HG03280 (cell line): Measurements from ENCODE around the gene PLSCR2.
"Not testable (repeated sequence)": the region's sequence is repeated elsewhere in the genome, so short reads cannot be mapped to it uniquely, and the experiment has no call there.

Experiments
- ATAC-seq: cut with Tn5 transposase; IDR thresholded peaks from one replicate; pipeline ENCODE4 v1.9.1; 2021; ENCODE audit warnings: mild to moderate bottlenecking, moderate library complexity; ENCODE audit not compliant: unreplicated experiment

Gene PLSCR2, protein sequence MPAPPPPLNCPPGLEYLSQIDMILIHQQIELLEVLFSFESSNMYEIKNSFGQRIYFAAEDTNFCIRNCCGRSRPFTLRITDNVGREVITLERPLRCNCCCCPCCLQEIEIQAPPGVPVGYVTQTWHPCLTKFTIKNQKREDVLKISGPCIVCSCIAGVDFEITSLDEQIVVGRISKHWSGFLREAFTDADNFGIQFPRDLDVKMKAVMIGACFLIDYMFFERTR

GRCh38 chr3:146469150-146470017 is at the start of gene PLSCR2:
Gene PLSCR2, minus strand, starts transcription at chr3:146469561. Its CDS starts 9,657 bp downstream, at chr3:146459904.
- peak; percentile 97 for ATAC-seq

GRCh38 chr3:146517684-146518435 is 48.5 kb upstream of the PLSCR2 start:
- ATAC-seq = no peak

- no peak for ATAC-seq
Measured at GRCh38 chr3:146513386-146514051, 44.2 kb upstream of the PLSCR2 start.

GRCh38 chr3:146511402-146512134 is 42.2 kb upstream of the PLSCR2 start:
- ATAC-seq = no peak

DNA sequence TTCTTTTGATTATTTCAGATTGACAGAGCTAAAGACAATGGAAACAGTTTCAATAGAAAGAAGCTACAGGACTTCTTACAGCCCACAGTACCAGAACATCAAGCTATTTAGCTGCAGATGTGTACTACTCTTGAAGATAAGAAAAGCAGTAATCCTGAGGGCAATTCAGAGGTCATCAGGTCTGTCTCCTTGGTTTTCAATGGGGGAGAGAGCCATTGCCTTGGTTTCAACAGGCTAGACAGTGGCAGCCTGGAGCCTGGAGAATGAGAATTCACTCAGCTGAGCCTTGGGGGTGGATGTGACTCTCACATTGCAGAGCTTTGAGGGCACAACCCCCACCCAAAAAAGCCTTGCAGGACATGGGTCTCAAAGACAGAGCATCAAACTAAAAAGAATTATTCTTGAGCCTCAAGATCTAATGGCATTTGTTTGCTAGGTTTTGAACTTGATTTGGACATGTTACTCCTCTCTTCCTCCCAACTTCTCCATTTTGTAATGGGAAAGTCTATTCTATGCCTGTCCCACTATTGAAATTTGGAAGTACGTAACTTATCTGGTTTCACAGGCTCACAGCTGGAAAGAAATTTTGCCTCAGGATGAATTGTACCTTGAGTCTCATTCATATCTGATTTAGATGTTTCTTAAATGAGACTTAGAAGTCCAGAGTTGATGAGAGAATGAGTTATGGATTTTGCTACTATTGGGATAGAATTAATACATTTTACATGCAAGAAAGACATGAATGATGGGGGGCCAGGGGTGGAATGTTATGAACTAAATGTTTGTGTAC is 38.2 kb upstream of the PLSCR2 start:
- ATAC-seq = no peak

DNA sequence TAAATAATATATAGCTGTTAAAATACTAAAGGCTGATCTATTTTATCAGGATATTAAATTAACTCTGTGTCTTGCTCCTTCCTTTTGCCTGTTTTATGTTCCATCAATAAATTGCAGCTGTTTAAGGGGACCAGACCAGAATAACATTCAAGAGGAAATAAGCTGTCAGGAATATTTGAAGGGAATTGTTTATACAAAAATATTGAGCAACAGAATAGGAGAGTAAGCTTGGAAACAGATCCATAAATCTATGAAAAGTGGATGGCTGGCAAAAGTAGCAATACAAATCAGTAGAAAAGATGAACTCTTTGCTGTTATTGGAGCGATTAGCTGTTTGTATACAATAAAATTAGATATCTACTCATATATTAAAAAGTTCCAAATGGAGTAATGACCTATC is 36.2 kb upstream of the PLSCR2 start:
- no peak for ATAC-seq

DNA sequence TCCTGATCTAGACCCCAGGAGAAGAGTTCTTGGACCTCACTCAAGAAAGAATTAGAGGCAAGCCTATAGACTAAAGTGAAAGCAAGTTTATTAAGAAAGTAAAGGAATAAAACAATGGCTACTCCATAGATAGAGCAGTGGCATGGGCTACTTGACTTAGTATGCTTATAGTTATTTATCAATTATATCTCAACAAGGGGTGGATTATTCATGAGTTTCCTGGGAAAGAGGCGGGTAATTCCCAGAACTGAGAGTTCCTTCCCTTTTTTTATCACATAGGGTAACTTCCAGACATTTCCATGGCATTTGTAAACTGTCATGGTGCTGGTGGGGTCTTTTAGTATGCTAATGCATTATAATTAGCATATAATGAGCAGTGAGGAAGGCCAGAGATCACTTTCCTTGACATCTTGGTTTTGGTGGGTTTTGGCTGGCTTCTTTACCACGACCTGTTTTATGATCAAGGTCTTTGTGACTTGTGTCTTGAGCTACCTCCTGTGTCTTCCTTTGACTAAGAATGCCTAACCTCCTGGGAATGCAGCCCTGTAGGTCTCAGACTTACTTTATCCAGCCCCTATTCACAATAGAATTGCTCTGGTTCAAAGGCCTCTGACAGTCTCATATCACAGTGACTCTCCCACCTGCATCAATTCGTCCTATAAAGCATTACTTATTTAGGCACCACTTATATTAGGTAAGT is 35.3 kb upstream of the PLSCR2 start:
- no peak for ATAC-seq

DNA sequence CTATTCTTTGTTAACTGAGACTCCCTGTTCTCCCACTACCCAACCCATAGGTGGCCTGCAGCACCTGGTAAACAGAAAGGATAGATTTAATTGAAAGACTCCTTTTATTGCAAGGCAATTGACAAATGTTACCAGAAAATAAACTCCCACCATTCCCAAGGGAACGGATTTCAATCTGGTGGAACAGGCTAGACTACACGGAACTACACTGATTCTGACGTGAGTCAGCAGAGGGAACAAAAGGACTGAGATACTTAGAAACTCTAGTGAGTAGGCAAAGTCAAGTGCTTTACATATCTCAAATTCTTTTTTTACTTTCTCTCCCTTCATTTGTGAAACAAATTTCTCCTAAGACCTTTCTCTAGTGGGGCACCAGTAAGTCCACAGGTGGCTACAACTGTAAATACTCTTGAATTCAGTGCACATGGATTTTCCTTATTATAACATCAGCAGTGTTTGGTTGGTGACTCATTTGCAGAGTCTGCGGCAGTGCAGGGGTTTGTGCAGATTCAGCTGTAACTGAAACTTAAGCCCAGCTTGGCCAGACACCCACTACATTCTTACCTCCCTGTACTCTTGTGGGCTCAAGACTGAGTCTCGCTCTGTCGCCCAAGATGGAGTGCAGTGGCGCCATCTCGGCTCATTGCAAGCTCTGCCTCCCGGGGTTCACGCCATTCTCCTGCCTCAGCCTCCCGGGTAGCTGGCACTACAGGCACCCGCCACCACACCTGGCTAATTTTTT is 34.3 kb upstream of the PLSCR2 start:
- peak; percentile 97 for ATAC-seq

DNA sequence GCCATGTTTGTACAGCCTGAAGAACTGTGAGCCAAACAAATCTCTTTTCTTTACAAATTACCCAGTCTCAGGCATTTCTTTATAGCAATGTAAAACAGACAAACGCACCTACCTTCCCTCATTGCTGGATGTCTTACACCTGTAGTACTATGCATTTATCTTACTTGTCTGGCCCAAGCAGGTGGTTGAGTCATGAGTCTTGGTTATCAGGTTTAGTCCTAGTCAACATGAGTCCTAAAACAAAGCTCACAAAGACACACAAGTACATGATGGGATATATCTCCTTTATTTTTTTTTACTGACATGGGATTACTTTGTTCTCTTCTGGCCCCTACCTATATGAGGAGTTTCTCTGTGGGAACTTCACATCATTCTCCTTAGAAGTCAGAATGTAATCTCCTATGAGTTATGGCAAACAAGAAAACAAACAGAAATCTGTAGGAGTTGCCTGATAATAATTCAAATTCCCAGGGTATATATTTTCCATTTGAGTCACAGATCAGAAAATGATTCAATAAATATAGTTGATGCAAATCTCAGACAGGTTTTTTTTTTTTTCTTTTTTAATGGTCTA is 33.6 kb upstream of the PLSCR2 start:
- ATAC-seq = no peak

GRCh38 chr3:146501752-146502151 is 32.4 kb upstream of the PLSCR2 start:
- no peak for ATAC-seq

GRCh38 chr3:146499701-146500100 is 30.3 kb upstream of the PLSCR2 start:
- no peak for ATAC-seq

DNA sequence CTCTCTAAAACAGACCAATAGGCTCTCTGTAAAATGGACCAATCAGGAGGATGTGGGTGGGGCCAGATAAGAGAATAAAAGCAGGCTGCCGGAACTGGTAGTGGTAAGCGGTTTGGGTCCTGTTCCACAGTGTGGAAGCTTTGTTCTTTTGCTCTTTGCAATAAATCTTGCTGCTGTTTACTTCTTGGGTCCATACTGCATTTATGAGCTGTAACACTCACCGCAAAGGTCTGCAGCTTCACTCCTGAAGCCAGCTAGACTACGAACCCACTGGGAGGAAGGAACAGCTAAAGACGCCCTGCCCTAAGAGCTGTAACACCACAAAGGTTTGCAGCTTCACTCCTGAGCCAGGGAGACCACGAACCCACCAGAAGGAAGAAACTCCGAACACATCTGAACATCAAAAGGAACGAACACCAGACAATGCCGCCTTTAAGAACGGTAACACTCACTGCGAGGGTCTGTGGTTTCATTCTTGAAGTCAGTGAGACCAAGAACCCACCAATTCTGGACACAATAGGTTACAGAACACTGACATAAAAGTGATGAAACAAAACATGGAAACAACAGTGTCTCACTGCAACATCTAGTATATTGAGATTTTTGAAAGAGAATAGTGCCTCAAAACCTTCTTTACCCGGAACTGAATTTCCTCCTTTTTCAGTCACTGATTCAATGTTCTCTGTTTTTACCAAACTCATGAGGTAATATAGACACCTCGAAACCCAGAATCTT is 28.8 kb upstream of the PLSCR2 start:
- no peak for ATAC-seq

GRCh38 chr3:146497145-146497843 is 27.9 kb upstream of the PLSCR2 start:
- ATAC-seq = not testable (repeated sequence)

DNA sequence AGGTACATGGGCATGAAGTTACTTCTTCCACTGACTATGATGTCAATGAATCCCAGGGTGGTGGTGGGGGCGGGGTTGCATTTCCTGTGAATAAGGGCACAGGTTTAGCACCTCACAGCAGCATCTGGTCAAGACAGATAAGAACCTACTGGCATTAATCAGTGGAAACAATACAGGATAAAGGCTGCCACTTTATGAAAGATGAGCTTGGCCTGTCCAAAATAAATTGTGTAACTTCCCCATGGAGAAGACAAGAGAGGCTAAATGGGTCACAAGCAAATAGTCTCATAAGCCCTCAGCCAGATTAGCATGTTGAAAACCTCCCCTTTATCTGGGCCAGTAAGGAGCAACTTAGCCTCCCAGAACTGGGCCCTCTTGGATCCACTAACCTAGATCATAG is 27.4 kb upstream of the PLSCR2 start:
- no peak for ATAC-seq

DNA sequence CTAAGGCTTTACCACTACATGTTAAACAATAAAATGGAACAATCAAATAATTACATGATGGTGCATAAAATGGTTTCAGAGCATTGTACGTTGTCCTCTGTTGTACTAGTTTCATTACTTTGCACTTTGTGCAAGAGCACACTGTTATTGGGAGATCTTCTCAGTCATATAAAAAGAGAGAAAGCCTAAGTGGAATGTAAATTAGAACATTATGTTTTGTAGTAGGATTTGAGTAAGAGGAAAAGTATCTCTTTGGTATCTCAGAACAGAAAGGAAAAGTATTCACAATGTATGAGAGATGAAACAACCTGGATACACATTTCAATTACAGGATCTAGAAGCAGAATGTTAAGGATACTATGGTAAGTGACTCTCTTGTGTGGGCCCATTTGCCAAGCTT is 26.9 kb upstream of the PLSCR2 start:
- ATAC-seq = no peak

DNA sequence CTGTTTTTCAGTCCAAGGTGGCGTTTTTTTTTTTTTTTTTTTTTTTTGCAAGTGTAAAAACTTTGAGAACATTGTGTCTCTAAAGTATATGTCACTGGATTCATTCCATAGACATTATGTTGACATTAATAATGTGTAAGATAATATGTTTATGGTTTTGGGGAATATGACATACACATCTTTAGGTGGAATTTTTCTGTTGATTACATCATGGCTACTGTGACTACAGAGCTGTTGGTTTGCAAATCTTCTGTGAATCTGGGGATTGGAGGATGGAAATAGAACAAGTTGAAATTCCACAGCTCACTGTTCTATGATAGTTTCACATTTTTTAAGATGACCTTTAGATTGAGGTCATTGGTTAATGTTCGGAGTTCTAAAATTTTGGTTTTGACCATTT is 24.4 kb upstream of the PLSCR2 start:
- ATAC-seq = no peak

DNA sequence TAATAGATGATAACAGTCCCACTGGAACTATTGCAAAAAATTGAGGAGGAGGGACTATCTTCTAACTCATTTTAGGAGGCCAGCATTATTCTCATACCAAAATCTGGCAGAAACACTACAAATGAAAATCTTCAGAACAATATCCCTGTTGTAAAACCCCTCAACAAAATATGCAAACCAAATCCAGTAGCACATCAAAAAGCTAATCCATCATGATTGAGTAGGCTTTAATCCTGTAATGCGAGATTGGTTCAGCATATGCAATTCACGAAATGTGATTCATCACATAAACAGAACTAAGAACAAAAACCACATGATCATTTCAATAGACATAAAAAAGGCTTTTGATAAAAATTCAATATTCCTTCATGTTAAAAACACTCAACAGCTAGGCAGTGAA is 23.9 kb upstream of the PLSCR2 start:
- ATAC-seq = no peak
